HepG2 (cell line): ENCODE data around the gene IGF2BP3. TPM values are rescaled to one million over a fixed set of nuclear protein-coding genes. Genes with fewer than 3 reads are reported as not detected.

ENCODE experiments used
- ATAC-seq: fragments of 200-7000 bp; cut with Tn5 transposase; 3 replicates; pipeline ENCODE4 v1.9.1; 2020; ENCODE audit warnings: mild to moderate bottlenecking, moderate library complexity
- BruUV-seq: library from RNA; stranded (reverse); fragments of 400-500 nt; replicated peaks from 2 replicates; lab custom pipeline; 2021; lab: Mats Ljungman, UMichigan
- CTCF ChIA-PET: fragments of 300-600 bp; formaldehyde crosslinking; extraction: SDS; loops from one replicate; lab custom pipeline; 2021; ENCODE audit warnings: low total read pairs, inconsistent platforms, low intra/inter-chr PET ratio; lab: Yijun Ruan, JAX
- POLR2A ChIA-PET: fragments of 350-600 bp; sonication (Branson Sonifier 250); formaldehyde crosslinking; loops from one replicate; lab custom pipeline; 2020; ENCODE audit warnings: antibody characterized with exemption, inconsistent platforms; lab: Yijun Ruan, JAX
- DNase-seq: peaks from one replicate; pipeline ENCODE4 v3.0.0-alpha.2; 2015; ENCODE audit warnings: low spot score
- FAIRE-seq: peaks from 3 replicates; lab custom pipeline; 2011; peaks lifted over from hg19 to GRCh38; lab: Jason Lieb, UNC
- H2AFZ ChIP-seq: one replicate; pipeline ENCODE4 v1.6.1; 2011; ENCODE audit warnings: low read length, inconsistent platforms
- H3K27ac ChIP-seq: fragments of 300-600 bp; 3 replicates; pipeline ENCODE4 v1.8.0; 2011; ENCODE audit warnings: mixed run types, mild to moderate bottlenecking, mixed read lengths, low read length, inconsistent platforms; ENCODE audit not compliant: insufficient read depth; ENCODE audit errors: extremely low read length
- H3K27me3 ChIP-seq, 2 experiments: fragments of 200-600 bp in 1 of 2; 2 replicates in 1 of 2; 3 replicates in 1 of 2; pipeline versions ENCODE4 v1.6.0 to v1.8.0; 2011; ENCODE audit warnings: low read length in 2 of 2, mild to moderate bottlenecking in 2 of 2, moderate library complexity in 2 of 2, inconsistent platforms in 1 of 2; ENCODE audit not compliant: insufficient read depth in 2 of 2, control insufficient read depth in 1 of 2
- H3K36me3 ChIP-seq, 2 experiments: fragments of 200-600 bp in 1 of 2; replicated peaks in 1 of 2; 2 replicates in 1 of 2; 3 replicates in 1 of 2; pipeline versions ENCODE4 v1.5.1 to v1.8.0; 2011; ENCODE audit warnings: low read length in 2 of 2, inconsistent platforms in 1 of 2; ENCODE audit not compliant: insufficient read depth in 2 of 2, control insufficient read depth in 1 of 2
- H3K4me1 ChIP-seq: 2 replicates; pipeline ENCODE4 v1.5.1; 2012; ENCODE audit warnings: low read length, inconsistent platforms; ENCODE audit not compliant: insufficient read depth
- H3K4me2 ChIP-seq: 2 replicates; pipeline ENCODE4 v1.6.0; 2011; ENCODE audit warnings: low read depth, low read length, inconsistent platforms
- H3K4me3 ChIP-seq, 3 experiments: fragments of 200-600 bp in 1 of 3; sonication (generic), shearing (Covaris generic) in 1 of 3; replicated peaks in 1 of 3; 2 replicates each; pipeline ENCODE4 v1.5.1; 2011 to 2016; ENCODE audit warnings: low read length in 3 of 3, inconsistent platforms in 2 of 3, low read depth in 2 of 3, mild to moderate bottlenecking in 2 of 3, control low read depth in 1 of 3, mixed read lengths in 1 of 3; ENCODE audit not compliant: insufficient read depth in 1 of 3
- H3K79me2 ChIP-seq: one replicate; pipeline ENCODE4 v1.6.1; 2011; ENCODE audit warnings: low read length, inconsistent platforms; ENCODE audit not compliant: insufficient read depth
- H3K9ac ChIP-seq: 2 replicates; pipeline ENCODE4 v1.6.0; 2011; ENCODE audit warnings: mild to moderate bottlenecking, low read depth, low read length, inconsistent platforms; ENCODE audit not compliant: insufficient read depth
- H3K9me3 ChIP-seq: 2 replicates; pipeline ENCODE4 v1.5.1; 2012; ENCODE audit warnings: mild to moderate bottlenecking, low read length
- H4K20me1 ChIP-seq: 2 replicates; pipeline ENCODE4 v1.6.0; 2011; ENCODE audit warnings: inconsistent platforms, mild to moderate bottlenecking, low read length, moderate library complexity; ENCODE audit not compliant: insufficient read depth
- ADNP ChIP-seq: sonication (generic); formaldehyde crosslinking; IDR thresholded peaks from 2 replicates; pipeline ENCODE4 v1.4.0; 2020; ENCODE audit warnings: missing genetic modification reagents
- CHD4 ChIP-seq: fragments of 200-600 bp; sonication (generic); IDR thresholded peaks from 2 replicates; pipeline ENCODE4 v1.7.0; 2017; ENCODE audit warnings: mild to moderate bottlenecking, low read length, borderline replicate concordance
- CSRNP1 ChIP-seq: sonication (generic); formaldehyde crosslinking; IDR thresholded peaks from 2 replicates; pipeline ENCODE4 v1.8.1; 2023; ENCODE audit warnings: mild to moderate bottlenecking, missing genetic modification reagents
- KDM1A ChIP-seq: IDR thresholded peaks from 2 replicates; pipeline ENCODE4 v1.6.1; 2016; ENCODE audit warnings: missing compliant biosample characterization
- ONECUT2 ChIP-seq: sonication (generic); formaldehyde crosslinking; IDR thresholded peaks from 2 replicates; pipeline ENCODE4 v1.4.0; 2020; ENCODE audit warnings: missing genetic modification reagents
- PITX1 ChIP-seq: sonication (generic); formaldehyde crosslinking; IDR thresholded peaks from 2 replicates; pipeline ENCODE4 v1.5.1; 2020; ENCODE audit warnings: mild to moderate bottlenecking, missing genetic modification reagents
- ZMYM3 ChIP-seq: sonication (generic); formaldehyde crosslinking; IDR thresholded peaks from 2 replicates; pipeline ENCODE4 v1.5.1; 2020; ENCODE audit warnings: mild to moderate bottlenecking, missing genetic modification reagents
- ZNF629 ChIP-seq: sonication (generic); formaldehyde crosslinking; conservative IDR thresholded peaks from 2 replicates; pipeline ENCODE4 v1.5.0; 2020; ENCODE audit warnings: missing genetic modification reagents
- WGBS: methylation state at CpG from one replicate; pipeline ENCODE4 v1.1.6; 2017; ENCODE audit warnings: low lambda C conversion rate; 5-methylcytosine and 5-hydroxymethylcytosine counted together
- in situ Hi-C: cut with HindIII; loops from 2 replicates; pipeline ENCODE4 v1.10.0; 2017; ENCODE audit warnings: low pct_unique_long_range_greater_than_20kb; ENCODE audit not compliant: extremely low pct_ligation_motif_present
- intact Hi-C: fragments of 100-400 bp; cut with micrococcal nuclease; formaldehyde crosslinking; loops from one replicate; pipeline ENCODE4 v1.10.0; 2022; ENCODE audit not compliant: unreplicated experiment
- polyA plus RNA-seq, 8 experiments: library from polyadenylated mRNA; depleted of rRNA in 3 of 8; stranded (reverse) in 7 of 8; unstranded in 1 of 8; fragments of >200 nt; fragmentation: Illumina TruSeq in 4 of 8; extraction: Trizol in 4 of 8; gene quantifications; 2 replicates each; pipeline versions ENCODE4 v1.2.1 to v1.2.3, GENCODE V29; 2011 to 2016; ENCODE audit warnings: low read depth in 4 of 8, missing spikeins in 1 of 8, mixed read lengths in 1 of 8; ENCODE audit not compliant: insufficient read depth in 1 of 8
- total RNA-seq, 5 experiments: library from RNA; depleted of rRNA; stranded (reverse); fragments of >200 nt; fragmentation: Illumina TruSeq; extraction: Trizol; gene quantifications; 2 replicates each; pipeline ENCODE4 v1.2.3, GENCODE V29; 2016; ENCODE audit warnings: low read depth in 1 of 5
- TF ChIP-seq, protein P1 (sequence below): sonication (generic); formaldehyde crosslinking; IDR thresholded peaks from 2 replicates; pipeline ENCODE4 v1.8.0; 2022; ENCODE audit warnings: mild to moderate bottlenecking, missing genetic modification reagents

Gene IGF2BP3
- total and polyA plus RNA-seq, 2 of the 13 experiments (the other 11 are each of a cell fraction or from before 2014, with no cell fraction given) = 37.7 to 39.5 TPM

DNA sequence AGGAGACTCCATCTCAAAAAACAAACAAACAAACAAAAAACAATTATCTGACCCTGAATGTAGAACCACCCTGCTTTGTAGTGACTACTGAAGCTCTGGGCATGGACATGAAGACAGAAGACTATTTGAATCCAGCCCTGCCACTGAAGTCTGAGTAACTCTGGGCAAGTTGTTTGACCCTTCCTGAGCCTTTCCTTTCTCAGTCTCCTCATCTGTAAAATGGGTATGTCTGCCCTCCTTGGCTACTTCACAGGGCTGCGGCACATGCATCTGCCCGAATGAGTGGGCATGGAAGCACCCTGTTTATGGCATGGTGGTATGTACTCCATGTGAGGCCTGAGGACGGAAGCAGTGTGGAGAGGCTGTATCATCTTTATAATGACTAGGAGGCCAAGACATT, 193.3 kb downstream of the IGF2BP3 start:
- Histone ChIP-seq H3K9me3 (no peaks in the 10 kb centered on the region), H3K79me2 (no peaks in the 10 kb centered on the region), H3K36me3 (no peaks in the 10 kb centered on the region), H3K27ac (no peak overlapping the region), H2AFZ (no peak overlapping the region), H4K20me1 (no peaks in the 10 kb centered on the region)
- ATAC-seq (no peak), DNase-seq (no peak), FAIRE-seq (no peak)
- ChIA-PET POLR2A (interaction anchor here (1.2 to 1.3 kb wide), 2 partner anchors 17 to 81 kb away, joined by 3 to 4 read pairs; no protein-coding TSS in a partner anchor), CTCF (interaction anchor here (1.1 kb wide), 1 partner anchor 185 kb away, joined by 3 read pairs; no protein-coding TSS in a partner anchor)
- intact Hi-C loops (loop anchor here (1.0 to 10.0 kb wide), 4 partner anchors 16 to 158 kb away; partner anchors contain the start of gene MALSU1), in situ Hi-C loops (loop anchor here (10.0 kb wide), 1 partner anchor 248 kb away; no protein-coding TSS in a partner anchor)
- peak; percentile 80; the same call in 1 of the 2 replicates for TF ChIP-seq KDM1A (CRISPR knock-in tag)
- no peak for TF ChIP-seq CSRNP1 (CRISPR knock-in tag)
- TF ChIP-seq, protein P1, sequence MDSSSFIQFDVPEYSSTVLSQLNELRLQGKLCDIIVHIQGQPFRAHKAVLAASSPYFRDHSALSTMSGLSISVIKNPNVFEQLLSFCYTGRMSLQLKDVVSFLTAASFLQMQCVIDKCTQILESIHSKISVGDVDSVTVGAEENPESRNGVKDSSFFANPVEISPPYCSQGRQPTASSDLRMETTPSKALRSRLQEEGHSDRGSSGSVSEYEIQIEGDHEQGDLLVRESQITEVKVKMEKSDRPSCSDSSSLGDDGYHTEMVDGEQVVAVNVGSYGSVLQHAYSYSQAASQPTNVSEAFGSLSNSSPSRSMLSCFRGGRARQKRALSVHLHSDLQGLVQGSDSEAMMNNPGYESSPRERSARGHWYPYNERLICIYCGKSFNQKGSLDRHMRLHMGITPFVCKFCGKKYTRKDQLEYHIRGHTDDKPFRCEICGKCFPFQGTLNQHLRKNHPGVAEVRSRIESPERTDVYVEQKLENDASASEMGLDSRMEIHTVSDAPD (CRISPR knock-in tag) = no peak
- TF ChIP-seq ADNP (CRISPR knock-in tag) = peak; percentile 64
- 0 out of 2 replicates have a peak, but pooled peaks have one; percentile 11 for TF ChIP-seq ONECUT2 (CRISPR knock-in tag)
- 0 out of 2 replicates have a peak, but pooled peaks have one; percentile 13 for TF ChIP-seq PITX1 (CRISPR knock-in tag)
- peak; percentile 95 for TF ChIP-seq ZMYM3 (CRISPR knock-in tag)
- peak; percentile 98 for TF ChIP-seq ZNF629 (CRISPR knock-in tag)
- TF ChIP-seq CHD4 = peak; percentile 90
- TF ChIP-seq, all 625 proteins: peak for 7
- peaks cover 38% of the 10 kb centered on the region for H3K4me1 ChIP-seq
- H3K4me3 ChIP-seq = no peak overlapping the region
- no peak overlapping the region for H3K4me2 ChIP-seq
- H3K27me3 ChIP-seq = no peaks in the 10 kb centered on the region
- no TSS peak for BruUV-seq
- WGBS = 80% methylated on average over 3 of the region's 3 CpGs
- no peak overlapping the region for H3K9ac ChIP-seq
